Pancreas (tissue), 10 donors: ENCODE measurements around the gene GPA33. TPM values are rescaled to one million over a fixed set of nuclear protein-coding genes. Genes with fewer than 3 reads are reported as not detected.

Experiments used
- ATAC-seq, 4 donors: fragments of 200-7000 bp; cut with Tn5 transposase; one replicate each; pipeline versions ENCODE4 v1.8.0 to v1.9.1; 2020; ENCODE audit warnings: mild to moderate bottlenecking in 4 of 4, moderate library complexity in 4 of 4
- DNase-seq, 6 donors: peaks; one replicate each; pipeline ENCODE4 v3.0.0-alpha.2; 2020
- FAIRE-seq: peaks from 2 replicates; lab custom pipeline; 2012; peaks lifted over from hg19 to GRCh38; lab: Jason Lieb, UNC
- H3K27ac ChIP-seq, 4 donors: fragments of 200-600 bp; sonication (generic); 1 replicate in 3 of 4; 2 replicates in 1 of 4; pipeline versions ENCODE4 v1.5.0 to v1.8.0; 2020
- H3K27me3 ChIP-seq, 4 donors: fragments of 200-600 bp; one replicate each; pipeline ENCODE4 v1.8.0; 2021
- H3K36me3 ChIP-seq, 3 donors: fragments of 200-600 bp; sonication (generic) in 1 of 3; one replicate each; pipeline versions ENCODE4 v1.5.0 to v1.8.0; 2020 to 2021
- H3K4me1 ChIP-seq, 3 donors: fragments of 200-600 bp; one replicate each; pipeline ENCODE4 v1.8.0; 2021
- H3K4me3 ChIP-seq, 4 donors: fragments of 200-600 bp; sonication (generic) in 2 of 4; one replicate each; pipeline versions ENCODE4 v1.5.0 to v1.8.0; 2020 to 2021
- H3K9me3 ChIP-seq, 4 donors: fragments of 200-600 bp; one replicate each; pipeline ENCODE4 v1.8.0; 2021
- WGBS, 2 donors: extraction: QIAGEN DNeasy Blood & Tissue Kit; methylation state at CpG; one replicate each; pipeline ENCODE4 v1.1.7; 2013; 5-methylcytosine and 5-hydroxymethylcytosine counted together
- intact Hi-C, 3 donors: fragments of 100-400 bp; cut with DNase I; formaldehyde crosslinking; loops; one replicate each; pipeline versions ENCODE4 v1.11.1 to v1.14.2; 2022
- polyA plus RNA-seq, 2 donors: library from polyadenylated mRNA; stranded (reverse); fragments of 200-250 nt; gene quantifications; one replicate each; pipeline ENCODE4 v1.2.3, GENCODE V29; 2013
- total RNA-seq, 6 donors: library from RNA; stranded (reverse); fragmentation: NEBNext Ultra II Directional in 4 of 6; extraction: Animal tissue kit (Norgen Biotek cat#: 25700) in 4 of 6; gene quantifications; one replicate each; pipeline versions ENCODE4 v1.2.1 to v1.2.4, GENCODE V29; 2021 to 2023
- TF ChIP-seq, protein P1 (sequence below), 4 donors: fragments of 200-600 bp; sonication (generic) in 3 of 4; IDR thresholded peaks; one replicate each; pipeline versions ENCODE4 v1.5.0 to v1.8.0; 2021; ENCODE audit warnings: antibody characterized with exemption in 4 of 4
- donor health status: healthy with polysubstance abuse.
- donor health status: DM: no; HTN: no; CAD: no; lungs with moderate emphysema.
- donor health status: DM: no; HTN: no; CAD: no.
- donor health status: control.
- donor health status: control.
- donor health status: Bipolar disorder and iron deficiency.
- donor health status: DM: yes; HTN: yes; CAD: no.
- donor health status: DM: no; HTN: no; CAD: no.
- donor health status: DM: no; HTN: no; CAD: no.
- donor health status: DM: yes; HTN: yes; CAD: no.

The GPA33 gene
- total and polyA plus RNA-seq, 8 donors: 0.11 to 0.22 (median 0.16) TPM; not detected in 5

DNA sequence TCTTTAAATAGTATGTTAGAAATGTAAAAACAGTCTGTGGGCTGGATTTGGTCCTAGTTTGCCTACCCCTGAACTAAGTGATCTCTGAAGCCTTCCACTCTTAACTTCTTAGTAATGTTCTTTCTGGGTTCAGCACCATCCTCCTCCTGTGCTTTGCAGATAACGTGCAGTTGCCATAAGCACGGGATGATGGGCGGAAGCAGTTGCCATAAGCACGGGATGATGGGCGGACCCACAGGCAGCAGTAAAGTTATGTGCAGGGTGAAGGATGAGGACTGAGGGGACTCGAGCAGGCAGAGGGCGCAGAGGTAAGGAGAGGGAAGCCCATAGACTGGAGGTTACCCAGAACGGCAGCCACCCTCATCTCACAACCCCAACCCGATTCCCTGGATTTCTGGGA is 25.6 kb downstream of the GPA33 start:
- no peak for DNase-seq
- H3K4me3 ChIP-seq: no peak overlapping the region
- intact Hi-C loops: loop anchor here (5.0 to 10.0 kb wide), 4 partner anchors 157 to 470 kb away; no protein-coding TSS in a partner anchor
- 62 to 69% methylated on average over 9 of the region's 9 CpGs for WGBS, 2 donors
- H3K36me3 ChIP-seq: no peaks in the 10 kb centered on the region
- TF ChIP-seq, protein P1, sequence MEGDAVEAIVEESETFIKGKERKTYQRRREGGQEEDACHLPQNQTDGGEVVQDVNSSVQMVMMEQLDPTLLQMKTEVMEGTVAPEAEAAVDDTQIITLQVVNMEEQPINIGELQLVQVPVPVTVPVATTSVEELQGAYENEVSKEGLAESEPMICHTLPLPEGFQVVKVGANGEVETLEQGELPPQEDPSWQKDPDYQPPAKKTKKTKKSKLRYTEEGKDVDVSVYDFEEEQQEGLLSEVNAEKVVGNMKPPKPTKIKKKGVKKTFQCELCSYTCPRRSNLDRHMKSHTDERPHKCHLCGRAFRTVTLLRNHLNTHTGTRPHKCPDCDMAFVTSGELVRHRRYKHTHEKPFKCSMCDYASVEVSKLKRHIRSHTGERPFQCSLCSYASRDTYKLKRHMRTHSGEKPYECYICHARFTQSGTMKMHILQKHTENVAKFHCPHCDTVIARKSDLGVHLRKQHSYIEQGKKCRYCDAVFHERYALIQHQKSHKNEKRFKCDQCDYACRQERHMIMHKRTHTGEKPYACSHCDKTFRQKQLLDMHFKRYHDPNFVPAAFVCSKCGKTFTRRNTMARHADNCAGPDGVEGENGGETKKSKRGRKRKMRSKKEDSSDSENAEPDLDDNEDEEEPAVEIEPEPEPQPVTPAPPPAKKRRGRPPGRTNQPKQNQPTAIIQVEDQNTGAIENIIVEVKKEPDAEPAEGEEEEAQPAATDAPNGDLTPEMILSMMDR (IDR thresholded peaks at IDR 0.05): no peak
- no peaks in the 10 kb centered on the region for H3K27me3 ChIP-seq
- peaks cover 0 to 3% (median 0%) of the 10 kb centered on the region in 3 donors for H3K4me1 ChIP-seq
- no peak overlapping the region for H3K27ac ChIP-seq
- H3K9me3 ChIP-seq: no peaks in the 10 kb centered on the region
- FAIRE-seq: no peak
- ATAC-seq: no peak

DNA sequence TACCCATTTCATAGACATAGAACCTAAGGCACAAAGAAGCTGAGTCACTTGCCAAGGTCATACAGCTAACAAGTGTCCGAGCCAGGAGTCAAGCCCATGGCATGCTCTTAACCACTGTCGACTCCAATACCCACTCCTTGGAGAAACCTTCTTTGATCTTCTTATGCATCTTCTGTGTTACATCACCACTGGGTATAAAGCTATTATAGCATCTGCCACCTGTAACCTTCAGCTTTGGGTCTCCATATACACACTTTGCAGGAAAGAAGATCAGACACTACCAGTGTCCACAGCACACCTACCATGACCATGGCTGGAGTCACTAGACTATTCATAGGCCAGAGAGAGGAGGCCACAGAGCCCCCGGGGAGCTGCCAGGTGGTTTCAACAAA is 29.1 kb downstream of the GPA33 start:
- Histone ChIP-seq H3K4me1 (no peaks in the 10 kb centered on the region), H3K27me3 (no peaks in the 10 kb centered on the region), H3K36me3 (no peaks in the 10 kb centered on the region), H3K27ac (no peak overlapping the region), H3K9me3 (no peaks in the 10 kb centered on the region), H3K4me3 (no peak overlapping the region)
- 48 to 64% methylated on average over 3 of the region's 3 CpGs for WGBS, 2 donors
- DNase-seq (no peak), ATAC-seq (no peak), FAIRE-seq (no peak)
- TF ChIP-seq, protein P1 (IDR thresholded peaks at IDR 0.05): no peak
- intact Hi-C loops: loop anchor here (5.0 to 10.0 kb wide), 3 partner anchors 154 to 474 kb away; no protein-coding TSS in a partner anchor

DNA sequence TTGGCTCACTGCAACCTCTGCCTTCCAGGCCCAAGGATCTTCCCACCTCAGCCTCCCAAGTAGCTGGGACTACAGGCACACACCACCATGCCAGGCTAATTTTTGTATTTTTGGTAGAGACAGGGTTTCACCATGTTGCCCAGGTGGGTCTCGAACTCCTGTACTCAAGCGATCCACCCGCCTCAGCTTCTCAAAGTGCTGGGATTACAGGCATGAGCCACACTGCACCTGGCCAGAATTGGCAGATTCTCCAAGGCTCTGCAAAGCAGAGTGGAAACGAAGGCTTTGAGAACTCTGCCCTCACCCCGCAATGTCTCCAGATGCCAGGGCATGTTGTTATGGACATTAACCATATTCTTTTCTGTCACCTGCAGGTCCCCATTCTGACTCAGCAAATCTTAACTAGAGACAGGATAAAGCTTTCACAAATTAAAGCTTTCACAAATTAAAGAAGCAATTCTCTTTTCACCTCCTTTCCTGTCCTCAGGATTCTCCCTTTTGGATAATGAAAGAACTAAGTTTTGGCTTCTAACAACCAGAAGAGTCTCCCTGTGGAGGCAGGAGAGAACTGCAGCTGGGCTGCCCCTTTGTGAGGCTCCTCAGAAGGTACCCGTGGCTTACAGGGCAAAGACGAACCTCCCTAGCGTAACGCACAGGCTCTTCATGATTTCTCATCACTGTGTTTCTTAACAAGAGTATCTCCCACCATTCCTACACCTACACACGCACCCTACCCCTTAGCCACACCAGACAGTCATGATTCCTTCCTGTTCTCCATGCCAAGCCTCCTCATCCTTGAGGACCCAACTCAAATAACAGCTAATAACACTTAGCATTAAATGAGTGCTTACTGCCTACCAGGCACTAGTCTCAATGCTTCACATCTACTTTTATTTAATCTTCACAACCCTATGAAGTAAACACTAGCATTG is 29.8 kb downstream of the GPA33 start:
- no peak overlapping the region for H3K27ac ChIP-seq
- H3K36me3 ChIP-seq: no peaks in the 10 kb centered on the region
- no peak for FAIRE-seq
- no peak for DNase-seq
- 54 to 65% methylated on average over 10 of the region's 10 CpGs for WGBS, 2 donors
- intact Hi-C loops: loop anchor here (5.0 to 10.0 kb wide), 3 partner anchors 153 to 474 kb away; no protein-coding TSS in a partner anchor
- TF ChIP-seq, protein P1 (IDR thresholded peaks at IDR 0.05): no peak
- no peak overlapping the region for H3K4me3 ChIP-seq
- no peaks in the 10 kb centered on the region for H3K27me3 ChIP-seq
- no peaks in the 10 kb centered on the region for H3K4me1 ChIP-seq
- no peaks in the 10 kb centered on the region for H3K9me3 ChIP-seq
- no peak for ATAC-seq

DNA sequence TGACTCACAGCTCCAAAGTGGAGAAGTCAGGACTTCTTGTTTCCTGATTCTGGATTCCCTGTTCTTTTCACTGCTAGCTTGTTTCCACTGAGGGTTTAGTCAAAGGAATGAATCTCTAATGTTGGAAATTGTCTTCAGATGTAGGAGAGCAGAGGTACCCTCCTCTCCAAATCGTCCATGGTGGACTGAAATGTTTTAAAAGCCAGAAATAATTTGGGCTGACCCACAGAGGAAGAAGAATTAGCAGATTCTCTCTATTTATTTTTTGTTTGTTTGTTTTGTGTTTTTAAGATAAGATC is 30.4 kb downstream of the GPA33 start:
- Histone ChIP-seq H3K27ac (no peak overlapping the region), H3K36me3 (no peaks in the 10 kb centered on the region), H3K4me1 (no peaks in the 10 kb centered on the region), H3K27me3 (no peaks in the 10 kb centered on the region), H3K9me3 (no peaks in the 10 kb centered on the region), H3K4me3 (no peak overlapping the region)
- whole genome bisulfite sequencing, 2 donors: 8 to 9% methylated on average over 1 of the region's 1 CpG
- DNase-seq: no peak
- no peak for ATAC-seq
- intact Hi-C loops: loop anchor here (5.0 to 10.0 kb wide), 3 partner anchors 152 to 475 kb away; no protein-coding TSS in a partner anchor
- FAIRE-seq: no peak
- TF ChIP-seq, protein P1 (IDR thresholded peaks at IDR 0.05): no peak
